Stimulated activated CD4-positive, alpha-beta T cell treated with anti-CD3 and anti-CD28 coated beads, Interleukin-15, amount 100 ng/mL, for 1 hour (primary cell): ENCODE results near the gene SGPL1.

Source experiments
- DNase-seq, 2 donors: peaks; one replicate each; pipeline ENCODE4 v3.0.0-alpha.2; 2020; ENCODE audit warnings: low read depth in 1 of 2, low spot score in 1 of 2

Gene SGPL1

GRCh38 chr10:70779511-70780369 lies 36.0 kb upstream of the SGPL1 start:
- DNase-seq: no peak

- DNase-seq: no peak
These were observed 35.4 kb upstream of the SGPL1 start for GRCh38 chr10:70780370-70780760.

GRCh38 chr10:70780772-70781171 lies 35.0 kb upstream of the SGPL1 start:
- DNase-seq: no peak

- DNase-seq: no peak
These were observed 34.2 kb upstream of the SGPL1 start for GRCh38 chr10:70781461-70782051.

GRCh38 chr10:70782086-70782745 lies 33.5 kb upstream of the SGPL1 start:
- DNase-seq: no peak

GRCh38 chr10:70782746-70783680 lies 32.7 kb upstream of the SGPL1 start:
- no peak for DNase-seq

- DNase-seq: no peak
These were observed 31.7 kb upstream of the SGPL1 start for GRCh38 chr10:70784016-70784415.

- DNase-seq: no peak
These were observed 31.3 kb upstream of the SGPL1 start for GRCh38 chr10:70784471-70784870.

- DNase-seq: no peak
These were observed 30.6 kb upstream of the SGPL1 start, which contains the start of gene TBATA for GRCh38 chr10:70785190-70785589. TSS of gene TBATA (minus strand) at chr10:70785377. CDS start at chr10:70783379, 1,998 bp downstream.

GRCh38 chr10:70786799-70787415 lies 28.8 kb upstream of the SGPL1 start:
- no peak for DNase-seq

- DNase-seq: no peak
These were observed 24.2 kb upstream of the SGPL1 start for GRCh38 chr10:70791386-70792039.

GRCh38 chr10:70795613-70796012 lies 20.1 kb upstream of the SGPL1 start:
- DNase-seq: no peak

GRCh38 chr10:70797840-70798239 lies 17.9 kb upstream of the SGPL1 start:
- DNase-seq: no peak

GRCh38 chr10:70799124-70799523 lies 16.6 kb upstream of the SGPL1 start:
- no peak for DNase-seq

- DNase-seq: no peak
These were observed 13.9 kb upstream of the SGPL1 start for GRCh38 chr10:70801854-70802253.

- DNase-seq: no peak
These were observed 11.8 kb upstream of the SGPL1 start for GRCh38 chr10:70803775-70804420.

GRCh38 chr10:70804421-70804808 lies 11.3 kb upstream of the SGPL1 start:
- no peak for DNase-seq

- DNase-seq: no peak
These were observed 10.0 kb upstream of the SGPL1 start for GRCh38 chr10:70805619-70806215.

- DNase-seq: no peak
These were observed 8.9 kb upstream of the SGPL1 start for GRCh38 chr10:70806841-70807240.
